SU-DHL-6 (cell line): Measurements from ENCODE around the gene RSPH1.

Experiments used
- H2AFZ ChIP-seq: fragments of 200-600 bp; sonication (generic); 2 replicates; pipeline ENCODE4 v1.6.1; 2014; ENCODE audit warnings: low read depth, mild to moderate bottlenecking, moderate library complexity, mixed read lengths, antibody characterized with exemption, low read length; ENCODE audit not compliant: severe bottlenecking
- H3F3A ChIP-seq: fragments of 200-600 bp; shearing (Covaris generic); 2 replicates; pipeline ENCODE4 v1.6.0; 2016; ENCODE audit warnings: antibody characterized with exemption, mild to moderate bottlenecking; ENCODE audit not compliant: insufficient read depth
- H3K27ac ChIP-seq: fragments of 200-600 bp; sonication (generic); 2 replicates; pipeline ENCODE4 v1.5.1; 2016; ENCODE audit warnings: low read depth, mild to moderate bottlenecking, low read length, moderate library complexity, mixed read lengths
- H3K27me3 ChIP-seq: fragments of 200-600 bp; sonication (generic), shearing (Covaris generic); 2 replicates; pipeline ENCODE4 v1.6.0; 2014; ENCODE audit warnings: mild to moderate bottlenecking, low read length
- H3K36me3 ChIP-seq: fragments of 200-600 bp; sonication (generic); 2 replicates; pipeline ENCODE4 v1.6.1; 2014; ENCODE audit warnings: mild to moderate bottlenecking, low read length, mixed read lengths
- H3K4me2 ChIP-seq: fragments of 300-600, 200-600 bp; shearing (Covaris generic), sonication (generic); 2 replicates; pipeline ENCODE4 v1.6.0; 2014; ENCODE audit warnings: low read length, low read depth, mild to moderate bottlenecking; ENCODE audit not compliant: poor library complexity, severe bottlenecking
- H3K4me3 ChIP-seq: fragments of 200-600 bp; sonication (generic); 2 replicates; pipeline ENCODE4 v1.5.1; 2014; ENCODE audit warnings: antibody characterized with exemption, low read length, mild to moderate bottlenecking, mixed read lengths; ENCODE audit not compliant: insufficient read depth, poor library complexity, severe bottlenecking
- H3K79me2 ChIP-seq: fragments of 200-600 bp; sonication (generic); 2 replicates; pipeline ENCODE4 v1.6.1; 2014; ENCODE audit warnings: mild to moderate bottlenecking, low read length, moderate library complexity; ENCODE audit not compliant: insufficient read depth
- H3K9ac ChIP-seq: fragments of 200-600 bp; sonication (generic); 2 replicates; pipeline ENCODE4 v1.7.0; 2014; ENCODE audit warnings: mild to moderate bottlenecking, low read length
- H3K9me2 ChIP-seq: fragments of 200-600 bp; sonication (generic); replicated peaks from 2 replicates; pipeline ENCODE4 v1.6.1; 2014; ENCODE audit warnings: low read length; ENCODE audit not compliant: insufficient read depth
- H3K9me3 ChIP-seq: fragments of 200-600 bp; sonication (generic); 2 replicates; pipeline ENCODE4 v1.6.1; 2014; ENCODE audit warnings: low read length, mixed read lengths; ENCODE audit not compliant: insufficient read depth
- H4K20me1 ChIP-seq: fragments of 200-600 bp; sonication (generic); 2 replicates; pipeline ENCODE4 v1.6.1; 2014; ENCODE audit warnings: low read depth, mild to moderate bottlenecking, antibody characterized with exemption, low read length, moderate library complexity, mixed read lengths
- EZH2phosphoT487 ChIP-seq: fragments of 200-600 bp; sonication (generic), shearing (Covaris generic); conservative IDR thresholded peaks from 2 replicates; pipeline ENCODE4 v1.6.1; 2018; ENCODE audit warnings: mild to moderate bottlenecking, antibody characterized with exemption, low read length, moderate library complexity, mixed read lengths
- TF ChIP-seq, protein P1 (sequence below): fragments of 200-600 bp; sonication (generic); IDR thresholded peaks from one replicate; pipeline ENCODE4 v1.5.1; 2017; ENCODE audit warnings: antibody characterized with exemption, mild to moderate bottlenecking, low read length, moderate library complexity; ENCODE audit not compliant: insufficient read depth, poor library complexity, severe bottlenecking

RSPH1 gene

DNA sequence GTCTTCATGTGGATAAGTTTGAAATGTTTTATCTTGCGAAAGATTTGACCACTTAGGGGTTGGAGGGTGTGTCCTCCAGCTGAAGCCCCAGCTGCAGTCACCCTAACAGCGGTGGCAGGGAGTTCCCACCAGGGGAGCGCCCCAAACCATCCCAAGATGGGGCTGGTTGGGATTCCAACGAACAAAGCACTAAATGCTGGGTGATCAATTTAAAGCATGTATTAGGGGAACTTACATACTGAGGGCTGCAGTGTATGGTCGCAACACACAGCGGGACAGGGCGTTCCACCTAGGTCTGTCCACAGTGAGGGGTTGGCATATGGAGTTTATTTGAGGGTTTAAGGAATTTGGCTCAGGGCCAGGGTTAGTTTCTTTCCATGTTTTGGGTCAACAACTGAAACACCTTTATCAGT, 43.9 kb upstream of the RSPH1 start:
- H3K4me2 ChIP-seq = no peak overlapping the region
- peaks cover 32% of the 10 kb centered on the region for H3F3A ChIP-seq
- no peaks in the 10 kb centered on the region for H3K27me3 ChIP-seq
- no peaks in the 10 kb centered on the region for H3K36me3 ChIP-seq
- H3K4me3 ChIP-seq = no peak overlapping the region
- no peak overlapping the region for H3K27ac ChIP-seq
- H3K79me2 ChIP-seq = peaks cover 5% of the 10 kb centered on the region; the same call in 1 of the 2 replicates
- TF ChIP-seq, protein P1, sequence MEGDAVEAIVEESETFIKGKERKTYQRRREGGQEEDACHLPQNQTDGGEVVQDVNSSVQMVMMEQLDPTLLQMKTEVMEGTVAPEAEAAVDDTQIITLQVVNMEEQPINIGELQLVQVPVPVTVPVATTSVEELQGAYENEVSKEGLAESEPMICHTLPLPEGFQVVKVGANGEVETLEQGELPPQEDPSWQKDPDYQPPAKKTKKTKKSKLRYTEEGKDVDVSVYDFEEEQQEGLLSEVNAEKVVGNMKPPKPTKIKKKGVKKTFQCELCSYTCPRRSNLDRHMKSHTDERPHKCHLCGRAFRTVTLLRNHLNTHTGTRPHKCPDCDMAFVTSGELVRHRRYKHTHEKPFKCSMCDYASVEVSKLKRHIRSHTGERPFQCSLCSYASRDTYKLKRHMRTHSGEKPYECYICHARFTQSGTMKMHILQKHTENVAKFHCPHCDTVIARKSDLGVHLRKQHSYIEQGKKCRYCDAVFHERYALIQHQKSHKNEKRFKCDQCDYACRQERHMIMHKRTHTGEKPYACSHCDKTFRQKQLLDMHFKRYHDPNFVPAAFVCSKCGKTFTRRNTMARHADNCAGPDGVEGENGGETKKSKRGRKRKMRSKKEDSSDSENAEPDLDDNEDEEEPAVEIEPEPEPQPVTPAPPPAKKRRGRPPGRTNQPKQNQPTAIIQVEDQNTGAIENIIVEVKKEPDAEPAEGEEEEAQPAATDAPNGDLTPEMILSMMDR = no peak
- no peak for TF ChIP-seq EZH2phosphoT487
- no peak overlapping the region for H3K9ac ChIP-seq
- no peaks in the 10 kb centered on the region for H4K20me1 ChIP-seq
- no peak overlapping the region for H2AFZ ChIP-seq
- no peaks in the 10 kb centered on the region for H3K9me2 ChIP-seq
- no peaks in the 10 kb centered on the region for H3K9me3 ChIP-seq

DNA sequence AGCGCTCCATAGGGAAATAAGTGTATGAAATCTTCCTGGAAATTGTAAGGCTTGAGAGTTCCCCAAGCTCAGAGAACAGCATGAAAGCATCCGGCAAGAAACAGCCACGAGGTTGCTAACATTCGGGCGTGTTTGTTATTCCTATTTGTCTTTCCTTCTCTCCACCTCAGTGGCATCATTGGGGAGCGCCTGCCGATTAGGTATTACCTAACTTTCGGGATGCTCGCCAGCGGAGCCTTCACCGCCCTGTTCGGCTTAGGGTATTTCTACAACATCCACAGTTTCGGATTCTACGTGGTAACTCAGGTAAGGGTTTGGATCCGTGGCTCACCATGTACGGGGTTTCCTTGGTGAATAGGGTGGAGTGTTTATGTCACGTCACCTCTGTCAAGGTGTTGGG, 43.3 kb upstream of the RSPH1 start:
- Histone ChIP-seq H3K4me3 (no peak overlapping the region), H3F3A (peaks cover 38% of the 10 kb centered on the region), H3K9me2 (no peaks in the 10 kb centered on the region), H3K27me3 (no peaks in the 10 kb centered on the region), H2AFZ (no peak overlapping the region), H3K9me3 (no peaks in the 10 kb centered on the region), H3K79me2 (peaks cover 9% of the 10 kb centered on the region), H3K4me2 (no peak overlapping the region), H3K27ac (no peak overlapping the region), H3K9ac (no peak overlapping the region), H3K36me3 (no peaks in the 10 kb centered on the region), H4K20me1 (no peaks in the 10 kb centered on the region)
- no peak for TF ChIP-seq EZH2phosphoT487
- TF ChIP-seq, protein P1 = no peak

DNA sequence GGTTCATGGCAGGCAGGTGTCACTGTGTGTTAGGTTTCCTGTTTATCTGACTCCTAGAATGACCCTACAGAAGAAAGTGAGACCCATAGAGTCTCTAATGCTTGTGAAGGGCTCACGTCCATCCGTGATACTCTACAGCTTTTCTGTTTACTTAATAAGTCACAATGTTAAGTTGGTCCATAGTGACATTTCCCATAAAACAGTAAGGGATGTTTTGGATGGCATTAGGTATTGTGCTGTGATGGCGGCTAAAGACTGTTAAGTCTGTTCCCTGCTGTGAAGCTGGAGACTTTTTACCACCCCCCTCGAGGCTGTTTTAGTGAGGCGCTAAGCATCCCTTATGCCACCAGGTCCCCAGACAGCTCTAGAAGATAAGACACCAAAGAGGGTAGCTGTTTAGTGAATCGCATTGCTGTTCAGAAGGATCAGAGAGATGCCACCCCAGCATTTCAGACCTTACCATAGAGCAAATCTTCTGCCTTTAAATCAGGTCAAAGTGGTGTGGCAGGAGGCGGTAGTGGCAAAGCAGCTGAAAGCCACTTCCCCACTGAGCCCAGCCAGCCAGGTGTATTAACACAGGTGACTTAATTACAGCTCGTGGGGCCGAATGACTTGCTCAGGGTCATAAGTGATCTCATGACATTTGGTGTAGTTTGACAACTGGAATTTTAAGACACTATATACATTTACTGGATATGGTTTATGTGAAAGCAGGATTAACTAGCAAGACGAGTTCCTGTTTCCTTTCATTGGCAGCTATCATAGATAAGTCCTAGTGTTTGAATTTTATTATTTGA, 42.7 kb upstream of the RSPH1 start:
- H3K36me3 ChIP-seq = no peaks in the 10 kb centered on the region
- no peaks in the 10 kb centered on the region for H4K20me1 ChIP-seq
- peaks cover 16% of the 10 kb centered on the region for H3K79me2 ChIP-seq
- no peaks in the 10 kb centered on the region for H3K9me2 ChIP-seq
- peak overlapping the region; percentile 96 for H3K27ac ChIP-seq
- H3K4me3 ChIP-seq = no peak overlapping the region
- H3K9me3 ChIP-seq = no peaks in the 10 kb centered on the region
- no peaks in the 10 kb centered on the region for H3K27me3 ChIP-seq
- TF ChIP-seq EZH2phosphoT487 = no peak
- TF ChIP-seq, protein P1 = no peak
- peaks cover 44% of the 10 kb centered on the region for H3F3A ChIP-seq
- H3K9ac ChIP-seq = peak overlapping the region; percentile 78; the same call in 1 of the 2 replicates
- no peak overlapping the region for H2AFZ ChIP-seq
- peak overlapping the region; percentile 86 for H3K4me2 ChIP-seq
